ENCODE data around the gene HSD17B14.

HSD17B14 gene

DNA sequence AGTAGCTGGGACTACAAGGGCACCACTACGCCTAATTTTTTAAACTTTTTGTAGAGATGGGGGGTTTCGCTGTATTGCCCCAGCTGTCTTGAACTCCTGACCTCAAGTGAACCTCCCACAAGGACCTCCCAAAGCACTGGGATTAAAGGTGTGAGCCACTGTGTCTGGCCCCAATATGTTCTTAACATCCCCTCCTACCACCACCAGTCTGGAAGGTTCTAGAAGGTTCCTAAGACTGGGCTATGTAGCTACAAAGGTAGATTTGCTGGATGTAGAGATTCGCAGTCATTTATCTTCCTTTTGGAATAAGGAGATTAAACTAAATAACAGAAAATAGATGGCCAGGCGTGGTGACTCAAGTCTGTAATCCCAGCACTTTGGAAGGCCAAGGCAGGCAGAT lies 5.3 kb downstream of the HSD17B14 start:
- H3K9me3 Mint-ChIP-seq = no peaks in the 10 kb centered on the region
- H3K4me3 Mint-ChIP-seq = no peak overlapping the region
- peaks cover 21% of the 10 kb centered on the region for H3K4me1 Mint-ChIP-seq (ENCODE audit: low read depth)
- no peak overlapping the region for H3K27ac Mint-ChIP-seq
- peaks cover 14% of the 10 kb centered on the region for H3K27me3 Mint-ChIP-seq
- intact Hi-C loops (cut with micrococcal nuclease) = no loop called here
- no peaks in the 10 kb centered on the region for H3K36me3 Mint-ChIP-seq (ENCODE audit: low read depth)

DNA sequence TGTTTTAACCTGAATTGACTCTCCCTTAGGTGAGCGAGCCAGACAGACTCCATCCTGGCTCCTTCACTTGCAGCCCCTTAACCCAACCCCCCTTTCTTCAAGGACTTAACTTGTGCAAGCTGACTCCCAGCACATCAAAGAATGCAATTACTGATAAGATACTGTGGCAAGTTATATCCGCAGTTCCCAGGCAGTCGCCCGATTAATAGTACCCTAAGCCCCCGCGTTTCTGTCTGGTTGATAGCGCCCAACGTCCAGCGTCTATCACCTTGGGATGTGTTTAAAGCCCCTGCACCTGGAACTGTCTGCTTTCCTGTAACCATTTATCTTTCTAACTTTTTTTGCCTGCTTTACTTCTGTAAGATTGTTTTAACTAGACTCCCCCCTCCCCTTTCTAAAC lies 6.2 kb downstream of the HSD17B14 start:
- H3K36me3 Mint-ChIP-seq (ENCODE audit: low read depth) = no peaks in the 10 kb centered on the region
- intact Hi-C loops (cut with micrococcal nuclease) = no loop called here
- H3K27ac Mint-ChIP-seq = no peak overlapping the region
- H3K4me1 Mint-ChIP-seq (ENCODE audit: low read depth) = peaks cover 13% of the 10 kb centered on the region
- no peaks in the 10 kb centered on the region for H3K9me3 Mint-ChIP-seq
- H3K4me3 Mint-ChIP-seq = no peak overlapping the region
- peaks cover 12% of the 10 kb centered on the region for H3K27me3 Mint-ChIP-seq

DNA sequence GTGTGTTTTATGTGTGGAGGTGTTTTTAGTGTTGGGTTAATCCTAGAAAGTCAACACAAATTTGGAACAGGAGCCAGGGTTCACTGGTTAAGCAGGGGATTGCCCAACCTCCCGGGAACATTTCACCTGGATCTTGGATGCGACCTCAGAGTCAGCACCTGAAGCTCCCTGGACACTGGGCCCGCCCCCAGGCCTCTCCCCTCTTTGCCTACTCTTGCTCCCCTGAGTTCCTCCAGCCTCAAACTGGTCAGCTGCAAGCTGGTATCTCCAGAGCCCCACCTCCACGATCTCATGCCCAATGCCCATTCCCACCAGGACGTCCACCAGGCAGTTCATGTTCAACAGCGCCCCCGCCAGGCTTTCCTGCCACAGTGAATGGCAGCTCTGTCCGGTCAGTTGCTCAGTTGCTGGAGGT lies 9.7 kb downstream of the HSD17B14 start:
- Mint-ChIP-seq H3K4me1 (ENCODE audit: low read depth) (no peaks in the 10 kb centered on the region), H3K9me3 (no peaks in the 10 kb centered on the region), H3K27ac (no peak overlapping the region), H3K4me3 (no peak overlapping the region), H3K36me3 (ENCODE audit: low read depth) (no peaks in the 10 kb centered on the region), H3K27me3 (peaks cover 3% of the 10 kb centered on the region)
- intact Hi-C loops (cut with micrococcal nuclease) = no loop called here

DNA sequence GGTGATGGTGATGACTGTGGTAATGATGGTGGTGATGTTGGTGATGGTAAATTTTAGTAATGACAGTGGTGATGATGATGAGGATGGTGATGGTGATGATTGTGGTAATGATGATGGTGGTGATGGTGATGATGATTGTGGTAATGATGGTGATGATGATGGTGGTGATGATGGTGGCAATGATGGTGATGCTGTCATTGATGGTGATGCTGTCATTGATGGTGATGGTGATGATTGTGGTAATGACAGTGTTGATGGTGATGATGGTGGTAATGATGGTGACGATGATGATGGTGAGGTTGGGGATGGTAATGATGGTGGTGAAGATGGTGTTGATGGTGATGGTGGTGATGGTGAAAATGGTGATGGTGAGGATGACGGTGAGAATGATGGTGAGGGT lies 13.8 kb downstream of the HSD17B14 start:
- no peak overlapping the region for H3K4me3 Mint-ChIP-seq
- intact Hi-C loops (cut with micrococcal nuclease) = no loop called here

DNA sequence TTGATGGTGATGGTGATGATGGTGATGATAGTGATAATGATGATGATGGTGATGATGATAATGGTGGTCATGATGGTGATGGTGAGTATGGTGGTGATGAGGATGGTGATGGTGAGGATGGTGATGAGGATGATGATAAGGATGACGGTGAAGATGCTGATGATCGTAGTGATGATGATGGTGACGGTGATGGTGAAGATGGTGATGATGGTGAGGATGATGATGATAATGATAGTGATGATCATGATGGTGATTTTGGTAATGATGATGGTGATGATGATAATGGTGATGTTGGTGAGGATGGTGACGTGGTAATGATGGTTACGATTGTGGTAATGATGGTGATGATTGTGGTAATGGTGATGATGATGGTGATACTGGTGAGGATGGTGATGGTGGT lies 14.7 kb downstream of the HSD17B14 start:
- peaks cover 6% of the 10 kb centered on the region for H3K4me1 Mint-ChIP-seq (ENCODE audit: low read depth)
- intact Hi-C loops (cut with micrococcal nuclease) = no loop called here
- H3K27ac Mint-ChIP-seq = no peak overlapping the region
- H3K4me3 Mint-ChIP-seq = no peak overlapping the region
- no peaks in the 10 kb centered on the region for H3K36me3 Mint-ChIP-seq (ENCODE audit: low read depth)
- H3K27me3 Mint-ChIP-seq = peaks cover 3% of the 10 kb centered on the region
- H3K9me3 Mint-ChIP-seq = no peaks in the 10 kb centered on the region

More for the DNA sequence above, 13.8 kb downstream of the HSD17B14 start:
- H3K27ac Mint-ChIP-seq = no peak overlapping the region
- H3K9me3 Mint-ChIP-seq = no peaks in the 10 kb centered on the region
- peaks cover 3% of the 10 kb centered on the region for H3K27me3 Mint-ChIP-seq
- H3K36me3 Mint-ChIP-seq (ENCODE audit: low read depth) = no peaks in the 10 kb centered on the region
- H3K4me1 Mint-ChIP-seq (ENCODE audit: low read depth) = peaks cover 6% of the 10 kb centered on the region

DNA sequence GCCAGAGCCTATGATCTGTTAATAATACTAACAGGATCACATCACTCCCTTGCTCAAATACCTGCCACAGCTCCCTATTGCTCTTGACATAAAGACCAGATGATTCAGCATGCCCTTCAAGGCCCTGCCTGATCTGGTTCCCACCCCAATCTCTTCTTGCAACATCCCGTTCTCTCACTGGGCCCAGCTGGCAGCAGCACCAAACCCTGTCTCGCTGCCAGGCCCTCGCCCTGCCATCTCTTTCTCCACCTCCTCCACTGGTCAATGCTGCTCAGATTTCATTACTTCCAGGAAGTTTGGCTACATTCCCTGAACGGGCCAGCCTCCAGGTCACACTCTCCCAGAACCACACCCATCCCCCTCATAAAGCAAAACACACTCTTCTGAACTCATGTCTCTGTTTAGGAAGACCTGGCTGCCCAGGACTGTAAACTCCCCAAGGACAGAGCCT lies 16.9 kb downstream of the HSD17B14 start:
- Mint-ChIP-seq H3K36me3 (ENCODE audit: low read depth) (no peaks in the 10 kb centered on the region), H3K9me3 (no peaks in the 10 kb centered on the region), H3K4me1 (ENCODE audit: low read depth) (peaks cover 6% of the 10 kb centered on the region), H3K4me3 (no peak overlapping the region), H3K27ac (no peak overlapping the region), H3K27me3 (peaks cover 7% of the 10 kb centered on the region)
- intact Hi-C loops (cut with micrococcal nuclease) = no loop called here

DNA sequence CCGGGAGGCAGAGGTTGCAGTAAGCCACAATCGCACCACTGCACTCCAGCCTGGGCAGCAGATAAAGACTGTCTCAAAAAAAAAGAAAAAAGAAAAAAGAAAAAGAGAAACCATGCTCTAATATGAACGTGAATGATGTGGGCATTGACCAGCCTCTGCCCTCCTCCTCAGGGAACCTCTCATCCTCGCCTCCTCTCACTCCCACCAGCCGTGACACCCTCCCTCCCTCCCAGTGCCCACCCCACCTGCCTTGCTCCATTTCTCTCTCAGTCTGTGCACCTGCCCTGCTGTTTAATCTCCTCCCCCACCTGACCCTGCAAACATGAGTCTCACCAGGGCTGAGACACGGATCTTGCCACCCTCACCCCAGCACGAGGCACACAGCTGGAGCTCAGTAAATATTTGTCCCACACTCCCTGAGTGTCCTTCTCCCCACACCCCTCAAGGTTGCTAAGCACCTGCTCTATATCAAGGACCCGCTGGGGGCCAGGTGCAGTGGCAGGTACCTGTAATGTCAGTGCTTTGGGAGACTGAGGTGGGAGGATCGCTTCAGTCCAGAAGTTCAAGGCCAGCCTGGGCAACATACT lies 18.0 kb downstream of the HSD17B14 start:
- Mint-ChIP-seq H3K27me3 (peaks cover 8% of the 10 kb centered on the region), H3K36me3 (ENCODE audit: low read depth) (no peaks in the 10 kb centered on the region), H3K4me3 (no peak overlapping the region), H3K27ac (no peak overlapping the region), H3K4me1 (ENCODE audit: low read depth) (peaks cover 6% of the 10 kb centered on the region), H3K9me3 (no peaks in the 10 kb centered on the region)
- intact Hi-C loops (cut with micrococcal nuclease) = no loop called here

DNA sequence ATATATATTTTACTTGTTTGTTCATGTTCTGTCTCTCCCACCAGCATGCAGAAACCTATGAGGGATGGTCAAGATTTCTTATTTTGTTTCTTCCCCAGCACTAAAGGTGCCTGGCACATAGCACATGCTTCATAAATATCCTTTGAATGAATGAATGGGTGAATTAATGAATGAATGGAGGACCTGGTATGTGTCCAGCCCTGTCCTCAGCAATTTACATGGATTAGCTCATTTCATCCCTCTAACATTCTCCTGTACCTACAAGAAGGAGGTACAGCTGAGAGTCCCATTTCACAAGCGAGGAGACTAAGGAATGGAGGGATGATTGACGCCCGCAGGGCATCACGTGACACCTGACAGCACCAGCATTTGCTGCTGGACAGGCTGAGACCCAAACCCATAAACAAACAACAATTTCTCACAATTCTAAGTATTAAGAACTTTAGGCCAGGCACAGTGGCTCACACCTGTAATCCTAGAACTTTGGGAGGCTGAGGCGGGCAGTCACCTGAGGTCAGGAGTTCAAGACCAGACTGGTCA lies 18.6 kb downstream of the HSD17B14 start:
- no peaks in the 10 kb centered on the region for H3K36me3 Mint-ChIP-seq (ENCODE audit: low read depth)
- peaks cover 9% of the 10 kb centered on the region for H3K27me3 Mint-ChIP-seq
- H3K4me1 Mint-ChIP-seq (ENCODE audit: low read depth) = peaks cover 11% of the 10 kb centered on the region
- H3K9me3 Mint-ChIP-seq = no peaks in the 10 kb centered on the region
- H3K27ac Mint-ChIP-seq = no peak overlapping the region
- intact Hi-C loops (cut with micrococcal nuclease) = no loop called here
- no peak overlapping the region for H3K4me3 Mint-ChIP-seq

DNA sequence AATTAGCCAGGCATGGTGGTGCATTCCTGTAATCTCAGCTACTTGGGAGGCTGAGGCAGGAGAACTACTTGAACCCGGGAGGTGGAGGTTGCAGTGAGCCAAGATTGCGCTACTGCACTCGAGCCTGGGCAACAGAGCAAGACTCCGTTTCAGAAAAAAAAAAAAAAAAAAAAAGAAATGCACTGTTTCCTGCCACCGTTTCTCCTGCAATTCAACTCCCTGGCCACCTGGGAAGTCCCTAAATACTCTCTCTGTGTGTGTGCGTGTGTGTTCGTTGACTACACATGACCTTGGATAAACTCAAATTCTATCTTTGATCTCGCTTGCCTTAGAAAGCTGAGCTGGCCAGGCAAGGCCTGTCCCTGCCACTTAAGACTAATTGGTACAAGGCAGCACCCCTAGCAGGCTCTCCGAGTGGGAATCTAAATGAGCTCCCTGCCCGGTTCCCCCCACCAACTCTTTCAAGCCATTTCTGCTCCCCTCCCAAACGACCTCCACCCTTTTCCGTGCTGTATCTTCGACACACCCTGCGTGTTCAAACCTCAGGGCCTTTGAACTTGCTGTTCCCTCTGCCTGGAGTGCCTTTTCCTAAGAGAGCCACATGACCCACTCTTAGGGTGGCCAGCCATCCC lies 20.3 kb downstream of the HSD17B14 start:
- H3K9me3 Mint-ChIP-seq = no peaks in the 10 kb centered on the region
- H3K27me3 Mint-ChIP-seq = peaks cover 9% of the 10 kb centered on the region
- peaks cover 20% of the 10 kb centered on the region for H3K4me1 Mint-ChIP-seq (ENCODE audit: low read depth)
- H3K27ac Mint-ChIP-seq = peak overlapping the region; percentile 10
- H3K36me3 Mint-ChIP-seq (ENCODE audit: low read depth) = no peaks in the 10 kb centered on the region
- intact Hi-C loops (cut with micrococcal nuclease) = no loop called here
- no peak overlapping the region for H3K4me3 Mint-ChIP-seq

DNA sequence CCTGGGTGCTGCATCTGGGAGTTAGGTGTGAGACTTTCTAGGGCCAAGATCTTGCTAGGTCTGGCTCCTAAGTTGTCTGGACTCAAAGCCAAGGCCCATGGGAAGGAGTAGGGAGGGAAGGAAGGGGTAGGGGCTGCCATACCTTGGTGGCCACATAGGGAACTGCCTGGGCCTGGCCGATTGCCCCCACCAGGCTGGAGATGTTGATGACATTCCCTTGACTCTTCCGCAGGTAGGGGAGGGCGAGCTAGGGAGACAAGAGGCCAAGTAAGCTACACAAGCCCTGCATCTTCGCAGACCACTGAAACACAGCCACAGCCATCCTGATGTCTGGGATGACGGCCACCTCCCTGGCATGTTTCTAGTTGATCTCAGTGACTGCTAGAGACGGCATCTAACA lies 21.4 kb downstream of the HSD17B14 start:
- H3K27me3 Mint-ChIP-seq = peaks cover 11% of the 10 kb centered on the region
- no peak overlapping the region for H3K27ac Mint-ChIP-seq
- H3K36me3 Mint-ChIP-seq (ENCODE audit: low read depth) = peaks cover 8% of the 10 kb centered on the region
- no peak overlapping the region for H3K4me3 Mint-ChIP-seq
- intact Hi-C loops (cut with micrococcal nuclease) = no loop called here
- no peaks in the 10 kb centered on the region for H3K9me3 Mint-ChIP-seq
- H3K4me1 Mint-ChIP-seq (ENCODE audit: low read depth) = peaks cover 30% of the 10 kb centered on the region

DNA sequence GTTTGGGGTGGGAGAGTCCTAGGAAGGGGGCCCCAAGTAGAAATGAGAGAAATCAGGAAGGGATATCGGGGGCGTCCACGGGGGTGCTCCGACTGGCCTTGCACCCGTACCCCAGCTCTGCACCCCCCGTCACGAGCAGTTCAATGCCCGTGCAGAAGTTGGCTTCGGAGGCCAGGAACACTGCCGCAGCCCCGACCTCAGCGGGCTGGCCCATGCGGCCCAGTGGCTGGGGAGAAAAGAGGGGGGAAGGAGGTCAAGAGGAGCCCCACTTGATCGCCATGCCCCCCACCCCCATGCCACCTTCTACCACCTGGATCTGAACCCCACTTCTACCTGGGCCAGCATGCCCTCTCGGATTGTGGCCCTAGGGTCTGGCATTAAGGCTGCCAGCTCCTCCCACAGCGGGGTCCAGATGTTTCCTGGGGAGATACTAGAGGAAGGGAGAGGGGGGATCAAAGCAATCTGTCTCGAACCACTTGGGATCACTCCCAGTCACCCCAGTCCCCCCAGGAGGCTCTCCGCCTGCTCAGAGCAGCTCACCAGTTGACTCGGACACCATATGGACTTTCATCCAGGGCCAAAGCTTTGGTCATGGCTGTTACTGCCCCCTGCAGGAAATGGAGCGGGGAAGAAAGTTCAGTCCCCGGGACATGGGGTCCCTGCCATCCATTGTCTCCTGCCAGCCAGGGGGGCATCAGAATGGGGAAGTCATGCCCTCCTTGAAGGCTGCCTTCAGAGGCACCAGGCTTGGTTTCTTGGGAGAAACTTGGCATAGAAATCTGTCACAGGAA lies 23.0 kb downstream of the HSD17B14 start:
- peaks cover 34% of the 10 kb centered on the region for H3K4me1 Mint-ChIP-seq (ENCODE audit: low read depth)
- no peak overlapping the region for H3K27ac Mint-ChIP-seq
- no peaks in the 10 kb centered on the region for H3K9me3 Mint-ChIP-seq
- intact Hi-C loops (cut with micrococcal nuclease) = no loop called here
- no peak overlapping the region for H3K4me3 Mint-ChIP-seq
- peaks cover 8% of the 10 kb centered on the region for H3K36me3 Mint-ChIP-seq (ENCODE audit: low read depth)
- H3K27me3 Mint-ChIP-seq = peaks cover 11% of the 10 kb centered on the region

DNA sequence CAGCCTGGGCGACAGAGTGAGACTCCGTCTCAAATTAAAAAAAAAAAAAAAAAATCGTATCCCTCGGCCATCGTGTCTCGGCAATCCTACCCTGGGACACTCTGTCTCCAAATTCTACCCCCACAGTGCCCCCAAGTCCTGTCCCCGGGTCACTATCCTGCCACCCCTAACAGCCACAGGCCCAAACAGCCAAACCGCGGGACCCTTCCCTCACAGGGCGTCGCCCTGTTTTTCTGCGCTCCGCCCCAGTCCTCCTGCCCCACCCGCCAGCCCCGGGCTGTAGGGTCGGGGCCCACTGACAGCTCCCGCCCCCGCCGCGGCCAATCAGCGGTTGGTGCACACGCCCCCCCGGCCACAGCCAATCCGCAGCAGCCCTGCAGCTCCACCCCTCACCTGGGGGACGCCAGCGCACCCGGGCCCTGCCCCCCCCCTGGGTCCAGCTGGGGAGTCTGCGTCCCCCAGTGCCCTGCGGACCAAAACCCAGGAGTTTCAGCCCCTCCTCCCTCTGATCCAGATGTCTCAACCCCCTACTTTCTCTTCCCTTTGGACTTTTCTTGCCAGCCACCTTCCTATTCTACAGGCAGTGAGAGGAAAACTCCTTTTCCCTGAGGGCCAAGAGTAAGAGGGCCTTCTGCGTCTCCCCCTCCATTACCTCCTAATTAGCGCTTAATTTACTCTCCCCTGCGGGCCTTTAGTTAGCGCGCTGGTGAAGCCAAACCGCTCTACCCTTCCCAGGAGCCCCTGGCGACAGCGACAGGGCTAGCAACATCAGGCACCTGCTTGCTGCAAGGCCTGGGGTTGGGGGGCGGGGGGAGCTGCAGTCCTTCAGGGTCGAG lies 24.0 kb downstream of the HSD17B14 start:
- H3K36me3 Mint-ChIP-seq (ENCODE audit: low read depth) = peaks cover 16% of the 10 kb centered on the region
- no peaks in the 10 kb centered on the region for H3K9me3 Mint-ChIP-seq
- H3K27me3 Mint-ChIP-seq = peaks cover 11% of the 10 kb centered on the region
- intact Hi-C loops (cut with micrococcal nuclease) = no loop called here
- peak overlapping the region; percentile 89 for H3K27ac Mint-ChIP-seq
- H3K4me1 Mint-ChIP-seq (ENCODE audit: low read depth) = peaks cover 42% of the 10 kb centered on the region
- H3K4me3 Mint-ChIP-seq = peak overlapping the region; percentile 76

DNA sequence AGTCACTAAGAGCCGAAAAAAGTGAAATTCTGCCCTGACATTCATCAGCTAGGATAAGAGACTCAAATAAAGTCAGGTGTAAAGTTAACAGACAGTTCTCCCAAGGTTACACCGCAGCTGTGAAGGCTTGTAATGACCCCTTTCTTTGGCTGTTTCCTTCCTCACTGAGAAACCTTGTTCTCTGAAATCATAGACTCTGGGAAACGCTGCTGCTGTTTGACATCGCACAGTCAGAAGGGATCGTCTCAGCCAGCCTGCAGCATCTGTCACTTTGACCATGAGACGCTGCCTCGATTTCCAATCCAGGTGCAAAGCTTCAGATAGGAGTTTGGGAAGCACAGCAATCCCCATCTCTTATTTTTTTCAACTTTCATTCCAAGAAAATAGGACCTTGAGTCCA lies 26.1 kb downstream of the HSD17B14 start:
- intact Hi-C loops (cut with micrococcal nuclease) = loop anchor here (2.0 kb wide), 1 partner anchor 15 kb away; no protein-coding TSS in a partner anchor
- peak overlapping the region; percentile 89 for H3K27ac Mint-ChIP-seq
- peaks cover 5% of the 10 kb centered on the region for H3K27me3 Mint-ChIP-seq
- peak overlapping the region; percentile 89 for H3K4me3 Mint-ChIP-seq
- peaks cover 25% of the 10 kb centered on the region for H3K36me3 Mint-ChIP-seq (ENCODE audit: low read depth)
- no peaks in the 10 kb centered on the region for H3K9me3 Mint-ChIP-seq
- H3K4me1 Mint-ChIP-seq (ENCODE audit: low read depth) = peaks cover 42% of the 10 kb centered on the region

Measured in dendritic cell treated with granulocyte-macrophage colony-stimulating factor and Interleukin-4, amounts not matched to agents 40 ng/mL and 50 ng/mL, for 4 days (primary cell).